ENCODE data around the gene PSORS1C2.

DNA sequence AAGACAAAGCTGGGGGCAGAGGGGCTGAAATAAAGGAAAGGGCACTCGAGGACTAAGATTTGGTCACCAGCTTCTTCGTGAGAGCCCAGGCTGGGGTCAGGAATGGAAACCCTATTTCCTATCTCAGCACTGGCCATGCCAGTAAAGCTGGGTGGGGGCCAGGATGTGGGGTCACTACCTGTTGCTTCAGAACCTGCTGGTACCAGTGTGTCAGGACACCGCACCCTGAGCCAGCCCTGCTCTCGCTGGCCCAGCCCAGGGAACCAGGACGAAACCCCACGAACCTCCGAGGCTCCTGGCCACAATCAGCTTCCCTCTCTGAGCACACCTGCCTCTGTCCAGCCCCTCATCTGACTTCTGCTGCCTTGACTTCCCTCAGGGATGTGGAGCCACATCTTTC is 20.7 kb downstream of the PSORS1C2 start:
- TF ChIP-seq EZH2phosphoT487 (conservative IDR thresholded peaks at IDR 0.05; ENCODE audit: low read length) (no peak), CTCF (IDR thresholded peaks at IDR 0.05; ENCODE audit: insufficient read depth, low read length, poor library complexity, severe bottlenecking) (no peak)

Measured in SU-DHL-6 (cell line).